Parathyroid adenoma (tissue), 2 donors: ENCODE results near the gene ETF1.
A peak's percentile ranks its signal among the peaks of the same experiment; 100 is the strongest.

Source experiments
- H2AFZ ChIP-seq: fragments of 300-600 bp; sonication (generic); one replicate; pipeline ENCODE4 v1.7.0; 2017; ENCODE audit warnings: antibody characterized with exemption, mild to moderate bottlenecking
- H3K27ac ChIP-seq: fragments of 300-600 bp; sonication (generic); one replicate; pipeline ENCODE4 v1.7.0; 2017
- H3K27me3 ChIP-seq: fragments of 300-600 bp; sonication (generic); one replicate; pipeline ENCODE4 v1.7.0; 2017; ENCODE audit warnings: low read length; ENCODE audit not compliant: control insufficient read depth, insufficient read depth
- H3K36me3 ChIP-seq: fragments of 300-600 bp; sonication (generic); one replicate; pipeline ENCODE4 v1.7.0; 2017; ENCODE audit warnings: low read length; ENCODE audit not compliant: control insufficient read depth, insufficient read depth
- H3K4me1 ChIP-seq: fragments of 300-600 bp; sonication (generic); one replicate; pipeline ENCODE4 v1.7.0; 2017; ENCODE audit warnings: control low read depth
- H3K4me2 ChIP-seq: fragments of 300-600 bp; sonication (generic); one replicate; pipeline ENCODE4 v1.7.0; 2017; ENCODE audit warnings: low read length
- H3K4me3 ChIP-seq: fragments of 300-600 bp; sonication (generic); one replicate; pipeline ENCODE4 v1.7.0; 2017; ENCODE audit warnings: low read depth, low read length
- H3K79me2 ChIP-seq: fragments of 300-600 bp; sonication (generic); one replicate; pipeline ENCODE4 v1.7.0; 2017; ENCODE audit warnings: control low read depth
- H3K9ac ChIP-seq: fragments of 300-600 bp; sonication (generic); one replicate; pipeline ENCODE4 v1.7.0; 2017; ENCODE audit warnings: mild to moderate bottlenecking
- H3K9me3 ChIP-seq: fragments of 300-600 bp; sonication (generic); one replicate; pipeline ENCODE4 v1.7.0; 2017; ENCODE audit warnings: low read length; ENCODE audit not compliant: control insufficient read depth
- TF ChIP-seq, protein P1 (sequence below): fragments of 300-600 bp; sonication (generic); IDR thresholded peaks from one replicate; pipeline ENCODE4 v1.7.0; 2017; ENCODE audit warnings: antibody characterized with exemption, mild to moderate bottlenecking
- donor health status: primary hyperparathyroidism.

Gene ETF1

DNA sequence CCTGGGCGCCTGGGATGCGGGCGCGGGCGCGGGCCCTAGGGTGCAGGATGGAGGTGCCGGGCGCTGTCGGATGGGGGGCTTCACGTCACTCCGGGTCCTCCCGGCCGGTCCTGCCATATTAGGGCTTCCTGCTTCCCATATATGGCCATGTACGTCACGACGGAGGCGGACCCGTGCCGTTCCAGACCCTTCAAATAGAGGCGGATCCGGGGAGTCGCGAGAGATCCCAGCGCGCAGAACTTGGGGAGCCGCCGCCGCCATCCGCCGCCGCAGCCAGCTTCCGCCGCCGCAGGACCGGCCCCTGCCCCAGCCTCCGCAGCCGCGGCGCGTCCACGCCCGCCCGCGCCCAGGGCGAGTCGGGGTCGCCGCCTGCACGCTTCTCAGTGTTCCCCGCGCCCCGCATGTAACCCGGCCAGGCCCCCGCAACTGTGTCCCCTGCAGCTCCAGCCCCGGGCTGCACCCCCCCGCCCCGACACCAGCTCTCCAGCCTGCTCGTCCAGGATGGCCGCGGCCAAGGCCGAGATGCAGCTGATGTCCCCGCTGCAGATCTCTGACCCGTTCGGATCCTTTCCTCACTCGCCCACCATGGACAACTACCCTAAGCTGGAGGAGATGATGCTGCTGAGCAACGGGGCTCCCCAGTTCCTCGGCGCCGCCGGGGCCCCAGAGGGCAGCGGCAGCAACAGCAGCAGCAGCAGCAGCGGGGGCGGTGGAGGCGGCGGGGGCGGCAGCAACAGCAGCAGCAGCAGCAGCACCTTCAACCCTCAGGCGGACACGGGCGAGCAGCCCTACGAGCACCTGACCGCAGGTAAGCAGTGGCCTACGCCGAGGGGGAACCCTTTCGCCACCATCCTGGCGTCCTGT is 77.5 kb downstream of the ETF1 start, which contains the start of gene EGR1:
Gene EGR1 (plus strand): TSS at position 219 of the 864 bp plus-strand sequence. CDS start 283 bp downstream, at position 502.
- H3K9me3 ChIP-seq = no peaks in the 10 kb centered on the region
- H3K27ac ChIP-seq = peak within 1 kb of the TSS; percentile 95
- no peaks in the 10 kb centered on the region for H3K27me3 ChIP-seq
- peak within 1 kb of the TSS; percentile 84 for H2AFZ ChIP-seq
- TF ChIP-seq, protein P1, sequence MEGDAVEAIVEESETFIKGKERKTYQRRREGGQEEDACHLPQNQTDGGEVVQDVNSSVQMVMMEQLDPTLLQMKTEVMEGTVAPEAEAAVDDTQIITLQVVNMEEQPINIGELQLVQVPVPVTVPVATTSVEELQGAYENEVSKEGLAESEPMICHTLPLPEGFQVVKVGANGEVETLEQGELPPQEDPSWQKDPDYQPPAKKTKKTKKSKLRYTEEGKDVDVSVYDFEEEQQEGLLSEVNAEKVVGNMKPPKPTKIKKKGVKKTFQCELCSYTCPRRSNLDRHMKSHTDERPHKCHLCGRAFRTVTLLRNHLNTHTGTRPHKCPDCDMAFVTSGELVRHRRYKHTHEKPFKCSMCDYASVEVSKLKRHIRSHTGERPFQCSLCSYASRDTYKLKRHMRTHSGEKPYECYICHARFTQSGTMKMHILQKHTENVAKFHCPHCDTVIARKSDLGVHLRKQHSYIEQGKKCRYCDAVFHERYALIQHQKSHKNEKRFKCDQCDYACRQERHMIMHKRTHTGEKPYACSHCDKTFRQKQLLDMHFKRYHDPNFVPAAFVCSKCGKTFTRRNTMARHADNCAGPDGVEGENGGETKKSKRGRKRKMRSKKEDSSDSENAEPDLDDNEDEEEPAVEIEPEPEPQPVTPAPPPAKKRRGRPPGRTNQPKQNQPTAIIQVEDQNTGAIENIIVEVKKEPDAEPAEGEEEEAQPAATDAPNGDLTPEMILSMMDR = peak; percentile 18
- H3K79me2 ChIP-seq = no peaks in the 10 kb centered on the region
- H3K9ac ChIP-seq = peak within 1 kb of the TSS; percentile 84
- H3K4me1 ChIP-seq = peaks cover 6% of the 10 kb centered on the region
- H3K4me2 ChIP-seq = peak within 1 kb of the TSS; percentile 100
- peak within 1 kb of the TSS; percentile 98 for H3K4me3 ChIP-seq
- H3K36me3 ChIP-seq = no peaks in the 10 kb centered on the region

DNA sequence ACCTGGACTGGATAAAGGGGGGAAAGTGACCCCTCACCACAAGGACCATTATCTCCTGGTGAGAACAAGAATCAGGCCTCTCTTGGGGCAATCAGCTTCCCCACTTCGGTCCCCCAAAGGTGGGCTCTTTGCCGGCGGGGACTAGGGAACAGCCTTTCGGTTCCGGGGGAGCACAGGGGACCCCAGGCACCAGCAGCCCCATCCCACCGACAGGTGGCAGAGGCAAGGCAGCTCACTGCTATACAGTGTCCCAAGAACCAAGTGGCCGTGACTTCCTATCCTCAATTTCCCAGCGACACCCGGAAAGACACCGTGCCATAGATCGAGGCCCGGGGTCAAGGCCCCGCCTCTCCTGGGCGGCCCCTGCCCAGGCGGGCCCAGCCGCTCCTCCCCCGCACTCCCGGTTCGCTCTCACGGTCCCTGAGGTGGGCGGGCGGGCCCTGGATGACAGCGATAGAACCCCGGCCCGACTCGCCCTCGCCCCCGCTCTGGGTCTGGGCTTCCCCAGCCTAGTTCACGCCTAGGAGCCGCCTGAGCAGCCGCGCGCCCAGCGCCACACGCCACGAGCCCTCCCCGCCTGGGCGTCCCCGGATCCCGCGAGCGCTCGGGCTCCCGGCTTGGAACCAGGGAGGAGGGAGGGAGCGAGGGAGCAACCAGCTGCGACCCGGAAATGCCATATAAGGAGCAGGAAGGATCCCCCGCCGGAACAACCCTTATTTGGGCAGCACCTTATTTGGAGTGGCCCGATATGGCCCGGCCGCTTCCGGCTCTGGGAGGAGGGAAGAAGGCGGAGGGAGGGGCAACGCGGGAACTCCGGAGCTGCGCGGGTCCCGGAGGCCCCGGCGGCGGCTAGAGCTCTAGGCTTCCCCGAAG is 78.4 kb downstream of the ETF1 start:
- TF ChIP-seq, protein P1 = peak; percentile 21
- Histone ChIP-seq H3K4me2 (peak overlapping the region; percentile 100), H3K9me3 (no peaks in the 10 kb centered on the region), H3K4me1 (peaks cover 6% of the 10 kb centered on the region), H3K9ac (peak overlapping the region; percentile 84), H3K27ac (peak overlapping the region; percentile 95), H2AFZ (peak overlapping the region; percentile 84), H3K36me3 (no peaks in the 10 kb centered on the region), H3K4me3 (peak overlapping the region; percentile 98), H3K79me2 (no peaks in the 10 kb centered on the region), H3K27me3 (no peaks in the 10 kb centered on the region)

DNA sequence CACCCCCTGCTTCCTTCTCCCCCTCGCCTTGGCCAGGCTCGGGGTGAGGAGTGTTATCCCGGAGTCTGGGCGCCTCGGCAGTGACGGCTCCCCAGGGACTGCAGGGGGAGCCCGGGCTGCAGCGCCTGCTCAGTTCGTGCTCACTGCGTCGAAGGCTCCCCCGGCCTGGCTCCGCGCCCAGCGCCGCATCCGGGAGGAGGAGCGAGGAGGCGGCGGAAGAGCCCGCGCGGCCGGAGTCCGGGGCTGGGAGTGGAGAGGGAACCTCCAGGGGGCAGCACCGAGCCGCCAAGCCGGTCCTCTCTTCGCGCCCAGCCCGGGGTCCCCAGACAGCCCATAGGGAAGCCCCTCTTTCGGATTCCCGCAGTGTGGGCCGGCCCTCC is 79.0 kb downstream of the ETF1 start:
- Histone ChIP-seq H3K27ac (peak overlapping the region; percentile 95), H3K27me3 (no peaks in the 10 kb centered on the region), H3K36me3 (no peaks in the 10 kb centered on the region), H3K9ac (peak overlapping the region; percentile 84), H3K4me3 (peak overlapping the region; percentile 98), H2AFZ (peak overlapping the region; percentile 84), H3K4me1 (peaks cover 6% of the 10 kb centered on the region), H3K79me2 (no peaks in the 10 kb centered on the region), H3K9me3 (no peaks in the 10 kb centered on the region), H3K4me2 (peak overlapping the region; percentile 100)
- TF ChIP-seq, protein P1 = peak; percentile 94

DNA sequence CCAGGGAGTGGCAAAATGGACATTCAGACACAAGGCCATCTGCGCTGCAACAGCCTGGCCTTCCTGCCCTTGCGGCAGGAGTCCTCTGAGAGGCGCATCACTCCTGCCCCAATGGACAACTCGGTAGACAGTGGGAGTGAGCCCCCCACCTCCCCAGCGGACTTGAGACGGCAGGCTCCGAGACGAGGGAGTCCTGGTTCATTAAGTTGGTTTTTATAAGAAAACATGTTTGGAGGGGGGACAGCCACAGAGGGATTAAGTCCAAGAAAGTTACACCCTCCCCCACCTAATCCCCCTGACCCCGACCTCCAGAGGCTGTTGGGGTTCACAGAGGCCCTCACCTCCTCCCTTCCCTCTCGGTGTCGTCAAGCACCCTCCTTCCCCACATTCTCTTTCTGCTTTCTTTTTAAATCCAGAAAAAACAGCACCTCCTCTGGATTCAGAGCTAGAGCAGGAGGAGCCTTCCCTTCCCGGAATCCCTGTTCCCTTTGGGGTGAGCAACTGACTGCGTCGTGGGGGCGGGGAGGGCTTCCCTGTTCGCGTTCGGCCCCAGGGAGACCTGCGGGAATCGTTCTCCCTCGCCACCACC is 79.5 kb downstream of the ETF1 start:
- peak overlapping the region; percentile 84 for H2AFZ ChIP-seq
- peaks cover 6% of the 10 kb centered on the region for H3K4me1 ChIP-seq
- H3K27me3 ChIP-seq = no peaks in the 10 kb centered on the region

More for the DNA sequence above, 79.5 kb downstream of the ETF1 start:
- H3K27ac ChIP-seq = peak overlapping the region; percentile 95
- H3K36me3 ChIP-seq = no peaks in the 10 kb centered on the region
- TF ChIP-seq, protein P1 = no peak
- H3K9me3 ChIP-seq = no peaks in the 10 kb centered on the region
- no peaks in the 10 kb centered on the region for H3K79me2 ChIP-seq
- H3K4me2 ChIP-seq = peak overlapping the region; percentile 93
- H3K4me3 ChIP-seq = peak overlapping the region; percentile 98
- peak overlapping the region; percentile 84 for H3K9ac ChIP-seq
